ENCODE results near the gene PTPN5.
A peak's percentile ranks its signal among the peaks of the same experiment; 100 is the strongest.
"Not testable (repeated sequence)": the region's sequence is repeated elsewhere in the genome, so short reads cannot be mapped to it uniquely, and the experiment has no call there.

PTPN5 gene
- total RNA-seq: 0 reads per million in 2 experiments

DNA sequence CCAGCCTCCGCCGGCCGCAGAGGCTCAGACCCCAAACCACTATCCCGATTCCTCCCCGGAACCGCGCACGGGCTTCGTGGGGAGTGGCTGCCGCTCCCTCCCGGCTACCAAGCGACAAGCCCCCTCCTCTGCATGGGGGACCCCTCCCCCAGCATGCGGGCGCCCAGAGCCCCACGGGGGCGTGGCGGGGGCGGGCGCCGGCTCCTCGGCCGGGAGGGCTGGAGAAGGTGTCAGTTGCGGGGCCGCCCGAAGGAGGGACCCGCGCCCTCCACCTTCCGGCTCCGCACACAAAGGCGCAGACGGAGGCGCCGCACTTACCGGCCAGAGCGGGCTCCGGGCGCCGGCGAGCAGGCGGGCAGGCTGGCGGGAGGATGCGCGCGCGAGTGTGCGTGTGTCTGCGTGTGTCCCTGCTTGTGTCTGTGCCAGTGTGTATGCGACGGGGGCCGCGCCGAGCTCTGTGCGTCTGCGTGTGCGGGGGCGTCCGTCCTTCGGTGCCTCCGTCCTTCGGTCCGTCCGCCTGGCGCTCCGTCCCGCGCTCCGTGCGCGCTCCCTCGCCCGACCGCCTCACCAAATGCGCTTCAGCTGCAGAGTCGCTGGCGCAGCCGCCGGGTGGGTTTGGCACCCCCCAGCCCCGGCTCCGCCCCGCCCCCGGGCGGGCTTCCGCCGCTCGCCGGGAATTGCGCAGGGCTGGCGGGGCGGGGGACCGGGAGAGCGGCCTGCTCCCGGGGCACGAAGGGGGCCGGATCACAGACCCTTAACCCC lies at the start of gene PTPN5:
PTPN5 (minus strand) TSS at position 592 of the 762 bp plus-strand sequence. CDS start 19,840 bp downstream, outside the sequence.
- no peak for DNase-seq (ENCODE audit: low read depth)

DNA sequence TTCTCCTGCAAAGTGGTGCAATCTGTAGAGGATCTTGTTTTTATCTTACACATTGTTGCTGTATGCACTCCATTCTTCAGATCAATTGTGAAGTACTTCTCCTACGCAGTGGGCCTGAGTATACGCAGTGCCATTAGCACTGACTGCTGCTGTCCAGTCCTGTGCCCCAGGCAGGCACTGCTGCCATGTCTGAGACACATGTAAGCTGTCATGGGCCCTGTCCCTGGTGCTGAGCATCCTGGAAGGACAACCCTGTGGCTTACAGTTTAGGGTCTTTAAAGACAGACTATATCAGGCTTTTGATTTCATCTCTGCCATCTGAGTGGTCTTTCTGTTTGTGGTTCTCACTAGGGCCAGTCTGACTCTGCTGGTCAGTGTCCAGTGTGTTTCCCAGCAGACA lies 44.8 kb upstream of the PTPN5 start:
- no peak for DNase-seq (ENCODE audit: low read depth)

DNA sequence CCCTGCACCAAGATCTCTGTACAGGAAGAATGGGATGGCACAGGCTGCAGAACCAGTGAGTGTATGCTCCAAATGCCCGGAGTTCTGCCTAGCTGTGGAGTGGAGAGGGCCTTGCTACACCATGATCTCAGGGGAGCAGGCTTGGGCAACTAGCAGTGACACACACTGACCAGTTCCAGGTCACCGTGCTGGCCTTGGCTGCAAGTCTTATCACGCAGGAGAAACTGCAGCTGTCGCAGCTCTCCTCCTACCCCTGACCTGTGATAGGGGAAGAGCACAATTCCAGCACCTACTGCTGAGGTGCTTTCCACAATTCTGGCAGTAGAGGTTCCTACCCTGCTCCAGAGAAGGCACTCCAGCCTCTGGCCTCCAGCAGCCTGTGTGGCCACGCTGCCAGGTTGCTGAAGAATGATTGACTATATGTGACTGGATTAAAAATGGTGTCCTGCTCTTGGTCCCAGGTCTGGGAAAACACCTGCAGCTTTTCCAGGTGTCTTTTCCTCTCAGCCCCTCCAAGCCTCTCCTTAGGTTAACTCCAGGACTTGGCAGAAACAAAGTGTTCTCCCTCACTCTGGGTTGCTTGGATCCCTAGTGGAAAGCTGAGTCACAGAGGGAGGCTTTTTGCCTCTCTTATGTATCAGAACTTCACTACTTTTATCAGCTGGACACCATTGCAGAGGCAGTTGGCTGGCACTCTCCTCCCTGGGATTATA lies 43.3 kb upstream of the PTPN5 start:
- no peak for DNase-seq (ENCODE audit: low read depth)

DNA sequence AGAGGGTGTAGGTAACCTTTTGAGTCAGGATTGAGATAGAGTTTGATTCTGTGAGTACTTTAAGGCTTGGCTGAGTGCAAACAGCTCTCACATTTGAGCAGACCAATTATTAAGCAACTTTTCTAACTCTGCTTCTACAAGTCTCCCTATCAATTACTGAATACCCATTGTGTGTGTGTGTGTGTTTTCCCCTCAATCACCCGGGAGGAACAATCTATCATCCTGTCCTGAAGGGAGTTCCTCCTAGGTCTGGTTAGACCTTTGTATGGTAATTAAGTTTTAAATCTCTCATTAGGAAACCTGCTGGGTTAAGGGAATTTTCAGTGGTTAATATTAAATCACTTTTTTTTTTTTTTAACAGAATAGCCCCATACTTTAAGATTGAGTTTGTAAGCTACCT lies 28.6 kb upstream of the PTPN5 start:
- DNase-seq (ENCODE audit: low read depth): not testable (repeated sequence)

DNA sequence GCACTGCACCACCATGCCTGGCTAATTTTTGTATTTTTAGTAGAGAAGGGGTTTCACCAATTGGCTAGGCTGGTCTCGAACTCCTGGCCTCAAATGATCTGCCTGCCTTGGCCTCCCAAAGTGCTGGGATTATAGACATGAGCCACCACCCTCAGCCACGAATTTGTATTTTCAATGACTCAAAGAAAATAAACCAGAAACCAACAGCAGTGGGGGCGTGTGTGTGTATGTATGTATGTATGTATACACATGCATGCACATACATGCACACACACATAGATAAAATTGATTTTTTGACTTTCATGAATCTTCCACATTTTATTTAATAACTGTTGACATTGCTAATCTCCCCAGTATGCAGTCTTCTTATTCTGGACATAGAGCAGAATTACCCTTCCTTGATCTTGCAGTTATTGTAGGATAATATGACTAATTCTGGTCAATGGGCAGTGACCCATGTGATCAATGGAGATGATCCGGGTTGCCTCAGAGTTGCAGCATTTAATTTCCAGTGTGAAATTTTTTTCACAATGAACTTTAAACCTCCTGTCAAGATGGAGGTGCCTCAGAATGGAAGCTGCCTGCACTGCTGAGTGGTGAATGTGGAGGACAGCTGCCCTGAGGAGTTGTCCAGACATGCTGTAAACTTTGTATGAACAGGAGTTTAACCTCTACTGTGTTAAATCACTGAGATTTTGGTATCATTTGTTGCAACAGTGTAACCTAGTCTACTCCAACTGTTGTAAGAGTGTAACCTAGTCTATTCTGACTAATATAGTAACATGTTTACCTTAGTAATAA lies 12.8 kb upstream of the PTPN5 start:
- no peak for DNase-seq (ENCODE audit: low read depth)

DNA sequence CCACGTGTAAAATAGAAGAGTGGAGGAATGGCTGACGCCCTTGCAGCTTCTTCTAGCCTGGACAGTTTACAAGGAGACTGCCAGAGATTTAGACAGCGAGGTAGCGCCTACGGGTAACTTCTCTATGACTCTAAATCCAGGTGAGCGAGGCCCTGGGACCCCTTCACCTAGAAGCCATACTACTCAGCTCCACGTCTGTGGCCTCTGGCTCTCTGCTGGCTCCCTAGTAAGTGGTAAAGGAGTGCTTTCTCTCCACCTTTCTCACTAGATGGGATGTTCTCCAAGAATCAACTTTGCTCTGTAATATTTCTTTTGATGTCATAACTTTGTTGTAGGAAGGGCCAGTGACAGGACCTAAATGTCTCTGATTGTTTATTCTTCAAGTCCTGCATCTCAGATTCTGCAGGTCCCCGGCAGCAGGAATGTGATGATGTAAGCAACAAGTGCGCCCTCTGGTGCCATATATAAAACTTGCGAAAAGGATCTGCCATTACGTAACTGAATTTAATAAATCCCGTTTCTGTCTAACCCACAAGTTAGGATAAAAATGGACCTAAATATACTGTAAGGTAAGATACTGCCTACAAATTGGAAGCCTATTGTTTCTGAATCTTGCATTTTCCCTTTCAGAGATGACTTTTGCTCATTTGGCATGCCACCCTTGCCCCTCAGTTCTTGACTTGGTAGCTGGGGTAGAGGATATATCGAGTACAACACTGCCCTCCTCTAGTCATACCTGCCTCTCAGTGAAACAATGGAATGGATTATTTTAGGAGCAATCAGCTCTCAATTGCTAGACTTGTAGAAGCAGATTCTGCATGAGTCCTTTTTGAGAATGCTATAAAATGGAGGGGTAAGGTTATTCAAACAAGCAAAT lies 11.0 kb upstream of the PTPN5 start:
- DNase-seq (ENCODE audit: low read depth): peak; percentile 11

DNA sequence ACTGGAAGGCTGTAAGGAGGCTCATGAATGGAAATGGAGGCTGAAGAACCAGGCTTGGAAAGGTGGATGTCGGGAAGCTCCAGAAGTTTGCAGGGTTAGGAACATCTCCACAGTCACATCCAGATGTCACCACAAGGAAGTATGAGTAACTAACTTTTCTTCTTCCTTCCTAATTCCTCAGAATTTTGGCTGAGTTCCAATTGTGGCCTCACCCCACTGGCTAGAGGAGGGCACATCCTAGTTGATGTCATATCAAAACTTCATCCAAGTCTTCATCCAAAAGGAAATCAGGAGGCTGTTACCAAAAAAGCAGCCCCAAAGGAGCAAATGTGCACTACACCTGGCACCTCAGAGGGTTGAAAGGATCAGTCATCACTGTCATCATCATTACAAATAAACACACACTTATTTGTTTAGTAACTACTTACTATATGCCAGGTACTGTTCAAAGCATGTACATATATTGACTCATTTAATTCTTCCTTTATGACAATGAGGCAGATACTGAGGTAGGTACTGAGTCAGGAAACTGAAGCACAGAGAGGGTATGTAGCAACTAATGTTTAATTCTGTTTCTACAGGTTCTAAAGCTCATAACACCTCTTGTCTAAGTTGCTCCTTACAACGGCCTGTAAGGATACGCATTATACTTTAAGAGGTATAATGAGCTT lies 7.3 kb upstream of the PTPN5 start:
- DNase-seq (ENCODE audit: low read depth): no peak

DNA sequence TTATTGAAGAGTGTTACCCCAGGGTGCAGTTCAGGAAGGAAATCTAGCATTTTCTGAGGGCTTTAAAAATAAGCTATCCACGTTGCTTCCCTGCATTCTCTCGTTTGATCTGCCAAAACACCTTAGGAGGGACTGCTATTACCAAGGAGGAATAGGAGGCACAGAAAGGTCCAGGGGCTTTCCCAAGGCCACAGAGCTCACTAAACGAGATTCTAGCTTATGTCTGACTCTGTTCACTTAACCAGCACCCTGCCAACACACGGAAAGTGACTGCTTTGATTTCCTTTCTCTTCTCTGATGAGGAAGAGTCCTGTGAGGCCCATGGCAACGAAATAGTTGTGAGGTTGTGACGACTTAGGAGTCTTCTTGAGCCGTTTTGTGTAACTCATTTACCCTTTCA lies 3.4 kb upstream of the PTPN5 start:
- no peak for DNase-seq (ENCODE audit: low read depth)

DNA sequence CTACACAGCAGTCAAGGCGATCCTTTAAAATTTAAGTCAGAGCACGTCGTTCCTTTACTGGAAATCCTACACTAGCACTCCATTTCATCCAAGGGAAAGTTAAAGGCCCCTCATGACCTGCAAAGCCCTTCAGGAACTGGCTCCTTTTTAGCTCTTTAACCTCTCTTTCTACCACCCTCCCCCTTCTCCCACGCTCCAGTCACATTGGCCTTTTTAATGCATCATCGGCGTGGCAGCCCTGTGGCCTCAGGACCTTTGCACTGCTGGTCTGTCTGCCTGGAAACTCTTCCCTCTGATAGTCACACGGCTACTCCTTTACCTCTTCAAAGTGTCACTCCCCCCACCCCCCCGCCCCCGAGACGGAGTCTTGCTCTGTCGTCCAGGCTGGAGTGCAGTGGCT lies 1.2 kb upstream of the PTPN5 start:
- no peak for DNase-seq (ENCODE audit: low read depth)

DNA sequence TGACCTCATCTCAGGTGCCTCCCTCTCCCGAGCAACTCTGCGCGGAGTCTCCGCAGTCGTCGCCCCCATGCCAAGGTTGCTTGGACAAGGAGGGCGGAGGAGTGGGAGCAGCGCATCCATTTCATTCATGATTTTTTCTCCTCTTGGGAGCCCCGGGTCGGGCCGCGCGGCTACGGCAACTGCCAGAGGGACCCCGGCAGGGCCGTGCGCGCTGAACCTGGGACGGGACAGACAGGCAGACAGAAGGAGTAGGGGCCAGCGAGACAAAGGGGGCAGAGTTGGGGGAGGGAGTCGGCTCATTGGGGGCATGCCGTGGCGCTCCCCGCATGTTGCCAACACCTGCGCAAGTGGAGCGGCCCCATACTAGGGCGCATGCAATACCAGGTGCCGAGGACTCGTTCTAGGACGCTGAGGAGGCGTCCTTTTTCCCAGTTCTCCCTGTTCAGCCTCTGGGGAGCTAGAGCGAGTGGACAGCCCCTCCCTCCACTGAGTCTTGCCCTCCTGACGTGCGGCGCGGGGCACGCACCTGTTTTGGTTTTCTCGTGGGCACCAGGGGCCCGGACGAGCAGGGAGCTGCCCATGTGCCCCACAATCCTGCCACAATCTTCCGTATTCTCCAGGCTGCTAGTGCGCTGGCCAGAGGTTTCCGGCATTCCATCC lies 501 bp upstream of the PTPN5 start:
- no peak for DNase-seq (ENCODE audit: low read depth)

DNA sequence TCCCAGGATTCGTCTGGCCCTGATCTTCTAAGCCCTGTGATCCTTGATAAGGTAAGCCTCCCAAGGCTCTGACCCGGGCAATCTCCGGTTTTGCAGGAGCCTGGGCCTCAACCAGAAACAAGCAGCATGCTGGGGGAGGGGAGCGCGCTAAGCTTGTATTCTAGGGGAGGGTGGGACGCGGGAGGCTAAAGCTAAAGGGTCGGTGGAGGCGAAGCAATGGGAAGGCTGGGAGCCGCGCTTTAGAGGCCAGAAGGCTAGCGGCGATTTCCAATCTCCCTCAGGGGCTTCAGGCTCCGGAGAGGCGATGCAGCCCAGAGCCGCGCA lies 753 bp downstream of the PTPN5 start:
- DNase-seq (ENCODE audit: low read depth): no peak

DNA sequence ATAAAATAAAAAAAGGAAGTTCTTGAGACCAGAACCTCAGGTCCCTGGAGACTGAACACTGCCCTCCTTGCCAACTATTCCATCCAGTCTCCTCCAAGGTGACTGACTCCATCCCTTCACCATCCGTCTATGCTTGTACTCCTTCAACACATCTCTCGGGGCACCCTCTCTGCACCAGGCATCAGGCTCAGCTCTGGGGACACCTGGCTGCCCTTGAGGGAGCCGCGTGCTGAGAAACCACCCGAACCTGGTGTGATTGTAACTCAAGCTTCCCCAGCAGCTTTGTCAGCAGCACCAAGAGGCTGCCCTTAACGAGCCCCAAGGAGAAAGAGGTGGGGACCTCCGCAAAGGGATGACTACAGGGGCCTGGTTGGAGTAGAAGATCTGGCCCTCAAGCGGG lies 1.7 kb downstream of the PTPN5 start:
- DNase-seq (ENCODE audit: low read depth): no peak

DNA sequence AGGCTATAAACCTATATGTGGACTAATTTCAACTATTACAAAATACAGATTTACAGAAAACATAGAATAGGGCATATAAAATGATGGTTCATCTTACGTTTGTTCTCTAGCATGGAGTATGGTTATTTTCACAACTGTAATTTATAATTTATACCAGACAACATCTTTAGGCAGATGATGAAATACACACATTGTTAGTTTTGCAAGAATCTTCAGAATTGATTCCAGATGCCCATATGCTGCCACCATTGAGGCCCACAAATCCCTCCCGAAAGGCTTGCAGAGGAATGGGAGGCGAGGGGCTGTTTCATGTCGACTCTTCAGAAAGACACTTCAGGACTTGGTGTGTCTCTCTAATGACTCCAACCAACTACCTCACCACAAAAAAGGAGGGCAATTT lies 6.2 kb downstream of the PTPN5 start:
- DNase-seq (ENCODE audit: low read depth): no peak

DNA sequence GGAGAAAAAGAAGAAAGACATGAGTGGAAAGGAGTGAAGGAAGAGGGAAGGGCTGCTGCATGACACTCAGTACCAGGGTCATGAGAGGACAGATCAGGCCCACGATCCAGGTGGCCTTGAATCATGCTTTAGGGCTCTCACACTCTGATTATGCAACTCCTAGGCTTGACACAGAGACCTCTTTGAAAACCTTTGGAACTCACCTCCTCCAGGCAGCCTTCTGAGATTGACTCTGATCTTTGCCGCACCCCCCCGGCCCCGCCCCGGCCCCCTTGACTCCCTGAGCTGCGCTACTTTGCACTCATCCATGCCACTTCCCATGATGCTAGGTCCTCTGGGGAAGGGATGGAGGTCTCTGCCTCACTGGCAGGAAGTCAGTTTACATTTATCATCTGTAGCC lies 10.7 kb downstream of the PTPN5 start:
- no peak for DNase-seq (ENCODE audit: low read depth)

DNA sequence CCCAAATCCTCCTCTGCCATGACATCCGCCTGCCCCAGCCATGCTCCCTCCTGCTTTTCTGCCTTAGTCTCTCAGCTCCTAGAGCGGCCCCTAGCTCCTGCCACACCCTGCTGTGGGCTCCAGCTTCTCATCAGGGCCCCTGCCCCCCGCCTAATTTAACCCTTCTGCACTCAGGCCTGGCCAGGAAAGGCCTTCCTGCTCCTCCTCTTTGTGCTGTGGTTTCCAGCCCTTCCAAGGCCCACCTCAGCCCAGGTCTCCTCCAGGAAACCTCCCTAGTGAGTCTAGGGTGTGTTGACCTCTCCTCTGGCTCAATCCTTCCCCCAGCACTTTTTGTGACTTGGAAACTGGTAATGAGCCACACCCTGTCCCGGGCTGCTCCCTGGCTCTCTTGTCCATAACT lies 11.3 kb downstream of the PTPN5 start:
- DNase-seq (ENCODE audit: low read depth): no peak

DNA sequence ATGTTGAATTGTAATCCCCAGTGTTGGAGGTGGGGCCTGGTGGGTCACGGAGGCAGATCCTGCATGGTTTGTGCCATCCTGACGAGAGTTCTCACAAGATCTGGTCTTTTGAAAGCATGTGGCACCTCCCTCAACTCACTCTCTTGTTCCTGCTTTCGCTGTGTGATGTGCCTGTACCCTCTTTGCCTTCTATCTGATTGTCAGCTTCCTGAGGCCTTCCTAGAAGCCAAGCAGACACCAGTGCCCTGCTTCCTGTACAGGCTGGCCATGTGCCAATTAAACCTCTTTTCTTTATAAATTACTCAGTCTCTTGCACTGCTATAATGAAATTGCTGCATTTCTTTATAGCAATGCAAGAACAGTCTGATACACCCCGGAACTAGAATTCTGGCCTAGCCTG lies 13.1 kb downstream of the PTPN5 start:
- no peak for DNase-seq (ENCODE audit: low read depth)

DNA sequence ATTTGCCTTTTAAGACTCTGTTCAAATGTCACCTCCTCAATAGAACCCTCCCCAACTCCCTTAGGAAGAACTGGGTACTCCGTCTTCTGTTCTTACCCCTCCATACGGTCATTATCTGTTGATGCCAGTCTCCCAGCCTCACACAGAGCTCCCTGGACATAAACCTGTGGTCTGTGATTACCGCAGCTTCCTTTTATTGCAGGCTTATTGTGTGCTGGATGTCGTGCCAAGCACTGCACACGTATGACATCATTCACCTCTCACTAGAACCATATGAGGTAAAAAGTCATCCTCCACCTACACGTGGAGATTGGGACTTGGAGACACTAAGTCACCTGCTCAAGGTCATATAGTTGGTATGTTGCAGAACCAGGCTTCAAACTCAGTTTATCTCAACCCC lies 15.3 kb downstream of the PTPN5 start:
- no peak for DNase-seq (ENCODE audit: low read depth)

DNA sequence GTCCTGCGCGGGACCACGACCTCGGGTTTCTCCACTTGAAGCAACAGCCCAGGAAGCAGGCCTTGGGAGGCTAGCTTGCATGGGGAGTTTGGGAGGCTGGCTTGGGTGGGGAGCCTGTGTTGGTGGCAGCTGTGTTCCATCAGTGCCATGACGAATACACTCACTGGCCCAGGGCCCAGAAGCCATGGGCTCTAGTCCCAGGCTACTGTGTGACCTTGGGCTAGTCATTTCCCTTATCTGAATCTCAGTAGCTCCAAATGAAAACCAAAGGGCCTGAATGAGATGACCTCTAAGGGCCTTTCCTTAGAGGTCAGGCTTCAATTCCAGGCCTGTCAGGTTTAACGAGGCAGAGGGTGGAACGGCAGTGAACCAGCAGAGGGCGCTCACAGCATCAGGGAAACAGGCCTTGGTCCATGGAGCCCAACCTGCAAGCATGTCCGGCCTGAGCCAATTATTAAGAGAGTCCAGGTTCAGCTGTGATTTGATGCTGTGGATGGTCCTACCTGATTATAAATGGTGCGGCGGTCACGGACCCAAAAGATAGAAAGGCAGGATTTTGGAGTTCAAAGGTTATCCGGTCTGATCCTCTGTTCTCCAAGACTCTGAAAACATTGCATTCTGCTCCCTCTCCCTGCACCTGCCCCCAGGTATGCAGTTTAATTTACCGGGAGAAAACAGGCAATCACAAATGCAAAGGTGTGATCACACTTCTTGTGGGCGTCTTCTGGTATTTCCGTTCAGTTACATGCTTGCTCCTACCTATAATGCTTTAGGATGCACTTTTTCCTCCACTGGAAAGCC lies 15.9 kb downstream of the PTPN5 start:
- peak; percentile 19 for DNase-seq (ENCODE audit: low read depth)

DNA sequence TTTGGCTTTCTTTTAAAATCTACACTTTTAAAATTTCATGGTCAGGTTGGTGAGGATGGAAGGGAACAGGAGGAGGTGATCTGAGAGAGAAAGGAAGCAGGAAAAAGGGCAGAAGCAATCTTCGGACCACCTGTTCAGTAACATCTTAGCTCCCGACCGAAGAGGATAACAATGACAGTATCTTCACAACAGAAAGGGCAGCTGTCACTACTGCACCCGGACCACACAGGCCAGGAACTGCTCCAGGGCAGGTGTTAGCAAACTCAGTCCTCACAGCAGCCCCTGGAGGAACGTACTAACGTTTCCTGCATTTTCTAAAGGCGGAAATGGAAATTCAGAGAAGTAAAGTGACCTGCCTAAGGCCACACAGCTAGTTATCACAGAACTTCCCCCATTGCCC lies 16.8 kb downstream of the PTPN5 start:
- no peak for DNase-seq (ENCODE audit: low read depth)

DNA sequence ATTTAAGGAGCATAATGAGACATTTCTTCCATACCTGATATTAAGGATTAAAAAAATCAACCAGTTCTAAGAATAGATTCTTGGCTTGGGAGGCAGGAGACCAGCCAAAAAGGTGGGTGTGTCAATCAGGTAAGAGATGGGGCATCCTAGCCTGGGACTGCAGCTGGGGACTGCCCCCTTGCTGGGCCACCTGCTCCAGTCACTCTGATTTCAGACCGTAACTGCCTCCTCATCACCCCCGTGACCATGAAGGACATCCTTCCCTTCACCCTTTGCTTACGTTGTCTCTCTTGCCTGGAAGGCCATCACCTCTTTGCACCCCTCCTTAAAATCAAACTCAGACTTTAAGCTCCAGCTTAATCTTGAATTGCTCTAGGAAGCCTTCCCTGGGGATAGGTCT lies 17.9 kb downstream of the PTPN5 start:
- no peak for DNase-seq (ENCODE audit: low read depth)
